ENCODE data around the gene RXFP2. TPM values are rescaled to one million over a fixed set of nuclear protein-coding genes. Genes with fewer than 3 reads are reported as not detected.

RXFP2 gene
- polyA plus RNA-seq, 1 of the 3 experiments (the other 2 are of a cell fraction): not detected

GRCh38 chr13:31798189-31798588 is 58.9 kb downstream of the RXFP2 start (continued):
- no peak for TF ChIP-seq IRF3 (IDR thresholded peaks at IDR 0.05; ENCODE audit: low read depth, low read length)
- TF ChIP-seq YY1 (IDR thresholded peaks at IDR 0.05; ENCODE audit: low read depth): no peak
- no peak for TF ChIP-seq GABPA (IDR thresholded peaks at IDR 0.05; ENCODE audit: low read depth)

GRCh38 chr13:31801088-31801487 is 61.8 kb downstream of the RXFP2 start:
- Histone ChIP-seq H3K27ac (ENCODE audit: low read depth in 2 of 2, low read length in 1 of 2) (no peak overlapping the region), H3K4me1 (ENCODE audit: control insufficient read depth in 1 of 2, insufficient read depth in 2 of 2, low read depth in 1 of 2, low read length in 1 of 2) (no peaks in the 10 kb centered on the region; a peak in 2 of 4 replicates), H3K79me2 (ENCODE audit: insufficient read depth) (no peaks in the 10 kb centered on the region), H3K9ac (no peak overlapping the region), H4K20me1 (ENCODE audit: insufficient read depth) (no peaks in the 10 kb centered on the region), H3K9me3 (no peaks in the 10 kb centered on the region), H2AFZ (ENCODE audit: low read depth) (no peak overlapping the region), H3F3A (replicated peaks; ENCODE audit: insufficient read depth) (no peaks in the 10 kb centered on the region), H3K9me2 (no peaks in the 10 kb centered on the region), H3K4me3 (ENCODE audit: low read depth in 2 of 2, low read length in 1 of 2) (no peak overlapping the region), H3K4me2 (no peak overlapping the region), H3K27me3 (ENCODE audit: insufficient read depth) (no peaks in the 10 kb centered on the region), H3K36me3 (replicated peaks in 1 of 2; ENCODE audit: control insufficient read depth in 1 of 2, insufficient read depth in 2 of 2, low read length in 1 of 2) (no peaks in the 10 kb centered on the region)
- ChIA-PET POLR2A (no interaction called here), CTCF (interaction anchor here (1.1 to 1.3 kb wide), 3 partner anchors 370 to 564 kb away, joined by 3 to 4 read pairs (median 4); no protein-coding TSS in a partner anchor)
- WGBS (ENCODE audit: low lambda C conversion rate): 62% methylated on average over 6 of the region's 6 CpGs
- no peak for DNase-seq
- TF ChIP-seq ELF1 (IDR thresholded peaks at IDR 0.05) (no peak), RFX5 (IDR thresholded peaks at IDR 0.05; ENCODE audit: low read length) (no peak), MAX (IDR thresholded peaks at IDR 0.05; ENCODE audit: low read depth) (no peak), FOXM1 (IDR thresholded peaks at IDR 0.05; ENCODE audit: low read depth) (no peak), REST (IDR thresholded peaks at IDR 0.05; ENCODE audit: low read depth, low read length) (no peak)

GRCh38 chr13:31803311-31803710 is 64.0 kb downstream of the RXFP2 start:
- H3K9me2 ChIP-seq: no peaks in the 10 kb centered on the region
- POLR2A ChIA-PET: no interaction called here
- no peak overlapping the region for H2AFZ ChIP-seq (ENCODE audit: low read depth)
- H3K4me3 ChIP-seq (ENCODE audit: low read depth in 2 of 2, low read length in 1 of 2): no peak overlapping the region
- H3K4me2 ChIP-seq: no peak overlapping the region
- H3F3A ChIP-seq (replicated peaks; ENCODE audit: insufficient read depth): no peaks in the 10 kb centered on the region
- no peaks in the 10 kb centered on the region; a peak in 1 of 4 replicates for H3K4me1 ChIP-seq (ENCODE audit: control insufficient read depth in 1 of 2, insufficient read depth in 2 of 2, low read depth in 1 of 2, low read length in 1 of 2)
- CTCF ChIA-PET: no interaction called here
- no peaks in the 10 kb centered on the region for H3K36me3 ChIP-seq (replicated peaks in 1 of 2; ENCODE audit: control insufficient read depth in 1 of 2, insufficient read depth in 2 of 2, low read length in 1 of 2)
- H3K9me3 ChIP-seq: no peaks in the 10 kb centered on the region
- no peak overlapping the region for H3K27ac ChIP-seq (ENCODE audit: low read depth in 2 of 2, low read length in 1 of 2)
- H3K79me2 ChIP-seq (ENCODE audit: insufficient read depth): no peaks in the 10 kb centered on the region
- no peak for DNase-seq
- WGBS (ENCODE audit: low lambda C conversion rate): 38% methylated on average over 1 of the region's 1 CpG
- no peak overlapping the region for H3K9ac ChIP-seq
- H4K20me1 ChIP-seq (ENCODE audit: insufficient read depth): no peaks in the 10 kb centered on the region
- no peaks in the 10 kb centered on the region for H3K27me3 ChIP-seq (ENCODE audit: insufficient read depth)
- no peak for TF ChIP-seq USF2 (IDR thresholded peaks at IDR 0.05; ENCODE audit: borderline replicate concordance, low read depth, low read length)
- no peak for TF ChIP-seq REST (IDR thresholded peaks at IDR 0.05; ENCODE audit: low read depth, low read length)
- TF ChIP-seq RCOR1 (IDR thresholded peaks at IDR 0.05; ENCODE audit: low read length): no peak
- no peak for TF ChIP-seq GABPA (IDR thresholded peaks at IDR 0.05; ENCODE audit: low read depth)
- TF ChIP-seq YY1 (IDR thresholded peaks at IDR 0.05; ENCODE audit: low read depth): no peak
- no peak for TF ChIP-seq FOSL2 (IDR thresholded peaks at IDR 0.05; ENCODE audit: borderline replicate concordance, low read depth)
- TF ChIP-seq TEAD4 (IDR thresholded peaks at IDR 0.05; ENCODE audit: borderline replicate concordance, insufficient read depth): no peak
- no peak for TF ChIP-seq TCF12 (IDR thresholded peaks at IDR 0.05)
- TF ChIP-seq RFX5 (IDR thresholded peaks at IDR 0.05; ENCODE audit: low read length): no peak
- no peak for TF ChIP-seq ELF1 (IDR thresholded peaks at IDR 0.05)
- no peak for TF ChIP-seq PBX3 (IDR thresholded peaks at IDR 0.05)
- TF ChIP-seq FOXJ3 (CRISPR knock-in tag; IDR thresholded peaks at IDR 0.05): no peak

All from SK-N-SH (cell line).